ENCODE measurements around the gene RSPRY1.
A peak's percentile ranks its signal among the peaks of the same experiment; 100 is the strongest.

Gene RSPRY1

GRCh38 chr16:57178196-57178595 is 7.9 kb upstream of the RSPRY1 start:
- no peak for TF ChIP-seq CTCF (IDR thresholded peaks at IDR 0.05)
- TF ChIP-seq ZFX (IDR thresholded peaks at IDR 0.05; ENCODE audit: borderline replicate concordance): no peak
- H3K27ac ChIP-seq: peak overlapping the region; percentile 23; the same call in 1 of the 2 replicates

GRCh38 chr16:57178793-57179212 is 7.3 kb upstream of the RSPRY1 start:
- TF ChIP-seq ZFX (IDR thresholded peaks at IDR 0.05; ENCODE audit: borderline replicate concordance) (no peak), CTCF (IDR thresholded peaks at IDR 0.05) (no peak)
- H3K27ac ChIP-seq: peak overlapping the region; percentile 23

- peak overlapping the region; percentile 23 for H3K27ac ChIP-seq
- TF ChIP-seq CTCF (IDR thresholded peaks at IDR 0.05): no peak
- no peak for TF ChIP-seq ZFX (IDR thresholded peaks at IDR 0.05; ENCODE audit: borderline replicate concordance)
Observed at GRCh38 chr16:57179215-57179828, 6.8 kb upstream of the RSPRY1 start.

GRCh38 chr16:57184113-57184512 is 2.0 kb upstream of the RSPRY1 start:
- no peak for TF ChIP-seq ZFX (IDR thresholded peaks at IDR 0.05; ENCODE audit: borderline replicate concordance)
- no peak for TF ChIP-seq CTCF (IDR thresholded peaks at IDR 0.05)
- no peak overlapping the region for H3K27ac ChIP-seq

GRCh38 chr16:57184887-57185445 is 1.2 kb upstream of the RSPRY1 start:
- TF ChIP-seq CTCF (IDR thresholded peaks at IDR 0.05): no peak
- no peak for TF ChIP-seq ZFX (IDR thresholded peaks at IDR 0.05; ENCODE audit: borderline replicate concordance)
- H3K27ac ChIP-seq: peak overlapping the region; percentile 87

GRCh38 chr16:57185446-57185944 is 634 bp upstream of the RSPRY1 start:
- peak overlapping the region; percentile 87 for H3K27ac ChIP-seq
- no peak for TF ChIP-seq CTCF (IDR thresholded peaks at IDR 0.05)
- no peak for TF ChIP-seq ZFX (IDR thresholded peaks at IDR 0.05; ENCODE audit: borderline replicate concordance)
